Measurements from ENCODE around the gene RAMAC. TPM values are rescaled to one million over a fixed set of nuclear protein-coding genes. Genes with fewer than 3 reads are reported as not detected.

Gene RAMAC
- total RNA-seq, 4 donors from 2014 or later, result 16.4 to 28.0 (median 23.7) TPM

GRCh38 chr15:82992436-82992998 lies 6.5 kb downstream of the RAMAC start:
- in situ Hi-C loops (cut with MboI; ENCODE audit: low sequenced_read_pairs in 4 of 4), result no loop called here

GRCh38 chr15:82993144-82993543 lies 7.1 kb downstream of the RAMAC start:
- H3K9me3 ChIP-seq, result no peaks in the 10 kb centered on the region
- no peaks in the 10 kb centered on the region for H3K4me1 ChIP-seq
- H3K27ac ChIP-seq, result no peak overlapping the region
- no peaks in the 10 kb centered on the region for H3K27me3 ChIP-seq
- TF ChIP-seq CTCF (IDR thresholded peaks at IDR 0.05 in 4 of 5, conservative IDR thresholded peaks at IDR 0.05 in 1 of 5) (no peak), POLR2A (IDR thresholded peaks at IDR 0.05) (no peak)
- ATAC-seq (no peak), DNase-seq (no peak)
- H3K4me3 ChIP-seq, result no peak overlapping the region
- H3K36me3 ChIP-seq, result peaks cover 0 to 20% of the 10 kb centered on the region in 2 donors
- intact Hi-C loops (cut with DNase I; ENCODE audit: low total_unique reads) (no loop called here), in situ Hi-C loops (cut with MboI; ENCODE audit: low sequenced_read_pairs in 4 of 4) (no loop called here)

More at GRCh38 chr15:82992436-82992998, 6.5 kb downstream of the RAMAC start:
- intact Hi-C loops (cut with DNase I; ENCODE audit: low total_unique reads), result no loop called here
- Histone ChIP-seq H3K27me3 (no peaks in the 10 kb centered on the region), H3K4me3 (no peak overlapping the region), H3K9me3 (no peaks in the 10 kb centered on the region), H3K36me3 (peaks cover 0 to 26% of the 10 kb centered on the region in 2 donors), H3K27ac (no peak overlapping the region), H3K4me1 (peaks cover under 1 to 1% of the 10 kb centered on the region in 2 donors)
- DNase-seq, result no peak
- no peak for ATAC-seq
- TF ChIP-seq CTCF (IDR thresholded peaks at IDR 0.05 in 4 of 5, conservative IDR thresholded peaks at IDR 0.05 in 1 of 5), result no peak
- no peak for TF ChIP-seq POLR2A (IDR thresholded peaks at IDR 0.05)

- Histone ChIP-seq H3K4me1 (peaks cover 0 to 5% of the 10 kb centered on the region in 2 donors), H3K27me3 (no peaks in the 10 kb centered on the region), H3K4me3 (no peak overlapping the region), H3K9me3 (no peaks in the 10 kb centered on the region), H3K36me3 (peaks cover 0 to 5% of the 10 kb centered on the region in 2 donors), H3K27ac (no peak overlapping the region)
- DNase-seq (no peak), ATAC-seq (no peak)
- TF ChIP-seq POLR2A (IDR thresholded peaks at IDR 0.05) (no peak), CTCF (IDR thresholded peaks at IDR 0.05 in 4 of 5, conservative IDR thresholded peaks at IDR 0.05 in 1 of 5) (no peak)
- intact Hi-C loops (cut with DNase I; ENCODE audit: low total_unique reads) (no loop called here), in situ Hi-C loops (cut with MboI; ENCODE audit: low sequenced_read_pairs in 4 of 4) (no loop called here)
Measured at GRCh38 chr15:82995076-82995475, 9.1 kb downstream of the RAMAC start.

- intact Hi-C loops (cut with DNase I; ENCODE audit: low total_unique reads), result no loop called here
- ATAC-seq, result no peak
- Histone ChIP-seq H3K4me3 (no peak overlapping the region), H3K9me3 (no peaks in the 10 kb centered on the region), H3K27me3 (no peaks in the 10 kb centered on the region), H3K36me3 (peaks cover 0 to under 1% of the 10 kb centered on the region in 2 donors), H3K4me1 (peaks cover 0 to 7% of the 10 kb centered on the region in 2 donors), H3K27ac (no peak overlapping the region)
- in situ Hi-C loops (cut with MboI; ENCODE audit: low sequenced_read_pairs in 4 of 4), result no loop called here
- TF ChIP-seq CTCF (IDR thresholded peaks at IDR 0.05 in 4 of 5, conservative IDR thresholded peaks at IDR 0.05 in 1 of 5) (no peak), POLR2A (IDR thresholded peaks at IDR 0.05) (no peak)
- DNase-seq, result no peak
Measured at GRCh38 chr15:82995938-82996337, 9.9 kb downstream of the RAMAC start.

- Histone ChIP-seq H3K4me3 (no peak overlapping the region), H3K27me3 (no peaks in the 10 kb centered on the region), H3K27ac (no peak overlapping the region), H3K36me3 (no peaks in the 10 kb centered on the region), H3K4me1 (peaks cover 0 to 7% of the 10 kb centered on the region in 2 donors), H3K9me3 (no peaks in the 10 kb centered on the region)
- DNase-seq (no peak), ATAC-seq (no peak)
- in situ Hi-C loops (cut with MboI; ENCODE audit: low sequenced_read_pairs in 4 of 4) (no loop called here), intact Hi-C loops (cut with DNase I; ENCODE audit: low total_unique reads) (no loop called here)
- TF ChIP-seq POLR2A (IDR thresholded peaks at IDR 0.05), result no peak
- no peak for TF ChIP-seq CTCF (IDR thresholded peaks at IDR 0.05 in 4 of 5, conservative IDR thresholded peaks at IDR 0.05 in 1 of 5)
Measured at GRCh38 chr15:82999426-82999825, 13.4 kb downstream of the RAMAC start.

All from gastrocnemius medialis (tissue), 4 donors.